Measurements from ENCODE around the gene CDC42EP3.

The CDC42EP3 gene

DNA sequence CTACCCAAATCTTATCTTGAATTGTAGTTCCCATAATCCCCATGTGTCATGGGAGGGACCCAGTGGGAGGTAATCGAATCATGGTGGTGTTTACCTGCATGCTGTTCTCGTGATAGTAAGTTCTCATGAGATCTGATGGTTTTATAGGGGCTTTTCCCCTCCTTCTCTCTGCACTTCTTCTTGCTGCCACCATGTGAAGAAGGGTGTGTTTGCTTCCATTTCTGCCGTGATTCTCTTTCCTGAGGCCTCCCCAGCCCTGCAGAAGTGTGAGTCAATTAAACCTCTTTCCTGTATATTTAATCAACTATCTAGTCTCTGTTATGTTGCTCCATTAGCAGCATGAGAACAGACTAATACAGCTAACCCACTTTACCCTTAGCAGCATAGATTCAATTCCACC lies 37.6 kb downstream of the CDC42EP3 start:
- no peak for DNase-seq

GRCh38 chr2:37633234-37633633 lies 38.2 kb downstream of the CDC42EP3 start:
- no peak for DNase-seq

- no peak for DNase-seq
Measured at GRCh38 chr2:37632310-37632709, 39.1 kb downstream of the CDC42EP3 start.

- DNase-seq = no peak
Measured at GRCh38 chr2:37631698-37632097, 39.7 kb downstream of the CDC42EP3 start.

DNA sequence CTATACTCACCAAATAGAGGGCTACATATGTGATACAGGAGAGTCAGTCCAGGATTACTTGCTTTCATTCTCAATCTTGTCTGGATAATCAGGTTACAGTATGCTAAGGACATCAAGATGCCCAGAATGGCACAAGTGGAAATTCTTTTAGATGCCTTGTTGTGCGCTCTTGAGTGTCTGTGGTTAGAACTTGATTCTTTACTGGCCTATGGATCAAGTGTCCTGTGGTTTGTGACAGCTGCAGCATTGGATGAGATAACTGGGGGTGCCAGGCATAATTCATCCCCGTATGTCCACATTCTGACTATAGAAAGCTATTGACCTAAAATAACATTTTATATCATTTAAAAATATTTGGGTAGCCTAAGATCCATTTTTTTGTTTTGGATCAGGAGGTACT lies 40.1 kb downstream of the CDC42EP3 start:
- DNase-seq = no peak

DNA sequence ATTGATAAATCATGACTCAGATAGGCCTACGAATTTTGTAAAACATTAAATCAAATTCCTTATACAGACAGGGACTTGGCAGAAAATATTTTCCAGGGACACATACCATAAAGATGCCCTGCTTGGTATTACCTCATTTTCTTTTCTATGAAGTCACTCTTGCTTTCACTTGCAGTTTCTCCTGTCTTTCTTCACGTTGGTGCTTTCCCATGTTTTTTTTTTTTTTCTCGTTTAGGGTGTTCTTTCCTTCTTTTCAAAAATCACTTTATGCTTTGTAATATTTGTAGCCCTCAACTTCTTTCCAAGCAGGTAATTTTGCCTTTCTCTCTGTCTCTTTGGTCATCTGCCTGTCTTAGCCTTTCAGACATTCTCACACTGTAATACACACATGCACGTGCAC lies 40.7 kb downstream of the CDC42EP3 start:
- no peak for DNase-seq

DNA sequence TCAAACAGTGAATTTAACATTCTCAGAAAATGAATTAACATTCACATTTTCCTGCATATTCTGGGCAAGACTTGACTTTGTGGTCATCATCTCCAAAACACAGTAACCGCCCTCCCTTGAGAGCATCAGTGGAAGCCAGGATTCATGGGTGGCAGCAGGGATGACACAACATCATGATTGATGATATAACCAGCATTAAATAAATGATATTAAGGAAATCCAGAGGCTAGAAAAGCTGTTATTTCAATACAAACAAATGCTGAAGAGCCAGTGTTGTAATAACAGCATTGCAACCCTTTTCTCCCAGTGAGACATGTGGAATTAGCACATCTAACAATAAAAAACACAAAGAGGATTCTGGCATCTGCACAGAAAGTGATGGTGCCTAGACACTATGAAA lies 41.1 kb downstream of the CDC42EP3 start:
- no peak for DNase-seq

DNA sequence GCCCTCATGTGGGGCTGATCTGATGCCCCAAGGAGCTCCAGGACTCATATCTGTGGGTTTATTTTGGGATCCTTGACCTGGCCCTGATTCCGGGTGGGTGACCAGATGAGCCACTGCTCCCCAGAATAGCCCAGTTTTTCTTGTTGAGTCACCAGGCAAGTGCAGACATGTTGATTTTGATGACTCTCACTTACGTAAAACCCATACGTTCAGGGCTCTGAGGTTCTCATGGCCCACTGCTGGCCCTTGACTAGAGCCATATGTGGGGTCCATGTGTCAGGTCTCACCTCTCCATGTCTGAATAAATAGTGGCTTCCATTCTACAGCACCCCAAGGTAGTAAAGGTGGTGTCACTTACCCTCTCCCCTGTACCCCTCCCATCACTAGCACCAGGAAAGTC lies 41.9 kb downstream of the CDC42EP3 start:
- DNase-seq = no peak

GRCh38 chr2:37627710-37628109 lies 43.7 kb downstream of the CDC42EP3 start:
- no peak for DNase-seq

- peak; percentile 81 for DNase-seq
Measured at GRCh38 chr2:37625796-37626571, 45.5 kb downstream of the CDC42EP3 start.

DNA sequence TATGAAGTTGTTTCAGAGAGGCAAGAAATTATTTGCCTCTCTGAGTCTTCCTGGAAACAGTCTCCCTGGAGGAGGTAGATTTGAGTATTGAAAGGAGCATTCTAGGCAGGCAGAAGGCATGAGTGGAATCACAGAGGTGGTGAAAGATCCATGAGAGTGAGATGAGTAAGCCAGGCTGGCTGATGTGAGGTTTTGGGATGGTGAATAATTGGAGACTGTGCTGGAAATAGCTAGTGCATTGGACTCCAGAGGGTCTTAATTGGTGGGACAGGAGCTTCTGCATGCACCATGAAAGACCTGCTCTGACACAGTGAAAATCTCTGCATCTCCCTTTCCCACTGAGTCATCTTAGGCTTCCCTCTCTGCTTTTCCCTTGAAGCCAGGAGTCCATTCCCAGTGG lies 46.3 kb downstream of the CDC42EP3 start:
- DNase-seq = no peak

- peak; percentile 56 for DNase-seq
Measured at GRCh38 chr2:37623971-37624900, 47.2 kb downstream of the CDC42EP3 start.

- no peak for DNase-seq
Measured at GRCh38 chr2:37623406-37623805, 48.0 kb downstream of the CDC42EP3 start.

- no peak for DNase-seq
Measured at GRCh38 chr2:37622450-37623100, 48.9 kb downstream of the CDC42EP3 start.

GRCh38 chr2:37621199-37621598 lies 50.2 kb downstream of the CDC42EP3 start:
- no peak for DNase-seq

DNA sequence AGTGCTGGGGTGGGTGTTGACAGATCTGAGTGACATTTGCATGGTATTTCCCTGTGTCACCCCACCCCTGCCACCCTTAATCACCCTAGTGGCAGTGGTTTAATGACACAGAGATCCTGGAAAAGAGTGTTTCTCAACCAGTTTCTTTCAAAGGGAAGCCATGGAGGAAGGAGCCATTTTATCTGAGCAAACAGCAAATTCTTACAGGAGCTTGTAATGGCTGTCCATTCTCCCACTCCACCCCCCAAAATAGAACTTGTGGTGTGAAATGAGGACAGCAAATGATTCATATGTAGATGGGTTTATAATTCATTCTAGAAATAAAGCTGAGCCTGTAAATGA lies 51.5 kb downstream of the CDC42EP3 start:
- no peak for DNase-seq

GRCh38 chr2:37619230-37619958 lies 52.0 kb downstream of the CDC42EP3 start:
- DNase-seq = no peak

DNA sequence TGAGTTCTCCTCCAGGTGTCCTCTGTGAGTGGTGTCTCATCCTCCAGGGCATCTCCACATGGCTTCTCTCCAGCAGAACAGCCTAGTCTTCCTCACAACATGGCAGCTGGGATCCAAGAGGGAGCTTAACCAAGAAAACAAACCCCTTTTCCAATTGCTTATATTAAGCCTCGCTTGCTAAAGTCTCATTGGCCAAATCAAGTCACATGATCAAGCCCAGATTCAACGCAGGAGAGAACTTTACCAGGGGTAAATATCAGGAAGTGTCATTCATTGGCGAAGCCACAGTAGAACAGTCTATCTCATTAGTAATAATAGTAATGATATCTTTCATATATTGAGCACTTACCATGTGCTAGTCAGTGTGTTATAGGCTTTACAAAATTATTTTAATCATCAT lies 53.1 kb downstream of the CDC42EP3 start:
- DNase-seq = no peak

GRCh38 chr2:37617119-37617892 lies 54.1 kb downstream of the CDC42EP3 start:
- no peak for DNase-seq

DNA sequence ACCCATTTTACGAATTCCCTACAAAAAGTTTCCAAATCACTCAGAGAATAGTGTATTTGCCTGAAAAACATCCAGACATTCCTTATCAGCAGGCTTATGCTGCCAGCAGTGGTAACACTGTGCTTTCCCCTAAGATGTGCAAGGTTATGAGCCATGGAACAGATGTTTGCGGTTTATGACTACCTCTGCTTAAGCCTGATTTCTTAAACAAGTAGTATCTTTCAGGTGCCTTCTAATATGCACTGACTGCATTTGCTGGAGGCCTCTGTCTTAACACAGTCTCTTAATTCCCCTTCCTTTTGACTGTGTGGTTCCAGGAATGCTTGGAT lies 54.8 kb downstream of the CDC42EP3 start:
- no peak for DNase-seq

GRCh38 chr2:37615804-37616676 lies 55.4 kb downstream of the CDC42EP3 start:
- DNase-seq = peak; percentile 74
